IMR-90 (cell line): ENCODE data around the gene ARHGEF2.

Source experiments
- BHLHE40 ChIP-seq: fragments of 150-350 bp; IDR thresholded peaks from 2 replicates; pipeline ENCODE4 v1.6.1; 2016; ENCODE audit warnings: mild to moderate bottlenecking, low read depth, low read length
- CEBPB ChIP-seq: IDR thresholded peaks from 2 replicates; pipeline ENCODE4 v1.6.1; 2012; ENCODE audit warnings: low read depth, low read length, improper control_type of control experiment
- CHD1 ChIP-seq: IDR thresholded peaks from 2 replicates; pipeline ENCODE4 v1.6.1; 2012; ENCODE audit warnings: low read depth, low read length, improper control_type of control experiment
- CTCF ChIP-seq: conservative IDR thresholded peaks from 2 replicates; pipeline ENCODE4 v1.5.1; 2012; ENCODE audit warnings: mild to moderate bottlenecking, low read depth, low read length, improper control_type of control experiment
- ELK1 ChIP-seq: fragments of 150-350 bp; IDR thresholded peaks from 2 replicates; pipeline ENCODE4 v1.6.1; 2016; ENCODE audit warnings: low read depth, mild to moderate bottlenecking, low read length, moderate library complexity, borderline replicate concordance
- MAFK ChIP-seq: IDR thresholded peaks from 2 replicates; pipeline ENCODE4 v1.6.1; 2012; ENCODE audit warnings: low read depth, low read length, improper control_type of control experiment
- POLR2A ChIP-seq: IDR thresholded peaks from 2 replicates; pipeline ENCODE4 v1.6.1; 2012; ENCODE audit warnings: mild to moderate bottlenecking, low read depth, low read length
- RAD21 ChIP-seq: IDR thresholded peaks from 2 replicates; pipeline ENCODE4 v1.6.1; 2012; ENCODE audit warnings: low read length, improper control_type of control experiment
- RCOR1 ChIP-seq: IDR thresholded peaks from 2 replicates; pipeline ENCODE4 v1.6.1; 2012; ENCODE audit warnings: mild to moderate bottlenecking, low read length, improper control_type of control experiment; ENCODE audit not compliant: insufficient replicate concordance
- RFX5 ChIP-seq: IDR thresholded peaks from 2 replicates; pipeline ENCODE4 v1.8.0; 2012; ENCODE audit warnings: low read depth, mild to moderate bottlenecking, low read length, moderate library complexity
- SMC3 ChIP-seq: fragments of 150-350 bp; IDR thresholded peaks from 2 replicates; pipeline ENCODE4 v1.6.1; 2016; ENCODE audit warnings: low read depth, mild to moderate bottlenecking, antibody characterized with exemption, low read length, moderate library complexity
- USF2 ChIP-seq: fragments of 150-350 bp; IDR thresholded peaks from 2 replicates; pipeline ENCODE4 v1.6.1; 2017; ENCODE audit warnings: mild to moderate bottlenecking, antibody characterized with exemption, low read length, low read depth

- no peak for TF ChIP-seq BHLHE40
- no peak for TF ChIP-seq CTCF
- no peak for TF ChIP-seq USF2
- no peak for TF ChIP-seq CHD1
- TF ChIP-seq ELK1: no peak
- no peak for TF ChIP-seq POLR2A
- TF ChIP-seq RAD21: no peak
- TF ChIP-seq CEBPB: no peak
- no peak for TF ChIP-seq MAFK
- TF ChIP-seq RCOR1: no peak
- TF ChIP-seq SMC3: no peak
- TF ChIP-seq RFX5: no peak
Measured at GRCh38 chr1:155925506-155925905, 52.8 kb downstream of the ARHGEF2 start.
